ENCODE data around the gene RALGPS1.

- TF ChIP-seq RAD21 (CRISPR knock-in tag; IDR thresholded peaks at IDR 0.05) (no peak), SIN3A (IDR thresholded peaks at IDR 0.05; ENCODE audit: borderline replicate concordance, low read depth, low read length) (no peak), MAX (IDR thresholded peaks at IDR 0.05) (no peak), POLR2AphosphoS5 (IDR thresholded peaks at IDR 0.05; ENCODE audit: low read depth, low read length) (no peak), REST (IDR thresholded peaks at IDR 0.05; ENCODE audit: borderline replicate concordance in 1 of 2, low read depth in 1 of 2, low read length in 2 of 2) (no peak), NFE2L2 (IDR thresholded peaks at IDR 0.05; ENCODE audit: low read length) (no peak), PHF5A (CRISPR knock-in tag; IDR thresholded peaks at IDR 0.05; ENCODE audit: low read depth, unreplicated experiment) (no peak), NFE2 (CRISPR knock-in tag; IDR thresholded peaks at IDR 0.05) (no peak), POLR2A (IDR thresholded peaks at IDR 0.05; ENCODE audit: insufficient read depth in 1 of 2, low read depth in 2 of 2, low read length in 2 of 2) (no peak), EZH2 (conservative IDR thresholded peaks at IDR 0.05; ENCODE audit: low read depth, low read length) (no peak)
Observed at GRCh38 chr9:127166651-127167524, 252.3 kb downstream of the RALGPS1 start.

Data from HepG2 (cell line).